ENCODE results near the gene GP2. TPM values are rescaled to one million over a fixed set of nuclear protein-coding genes. Genes with fewer than 3 reads are reported as not detected.

GP2 gene
- polyA plus RNA-seq, 2 of the 4 experiments (the other 2 are of a cell fraction), result not detected

DNA sequence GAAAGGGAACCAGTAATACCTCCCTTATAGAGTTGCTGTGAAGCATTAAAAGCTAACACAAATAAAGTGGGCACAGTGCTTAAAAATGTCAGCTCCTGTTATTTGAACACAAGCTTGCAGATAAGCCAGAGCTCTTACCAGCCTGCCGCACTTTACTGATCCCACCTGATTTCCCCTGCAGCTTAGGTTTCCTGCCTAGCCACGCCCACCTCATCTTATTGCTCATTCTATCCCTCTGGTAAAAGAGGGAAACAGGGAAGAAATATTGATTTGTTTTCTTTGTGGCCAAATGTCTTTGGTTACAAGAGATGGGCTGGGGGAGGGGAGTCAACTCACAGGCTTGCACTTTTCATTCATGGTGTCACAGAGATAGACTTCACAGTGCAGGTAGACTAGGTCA lies 9.6 kb upstream of the GP2 start:
- no peak for TF ChIP-seq ESRRA (IDR thresholded peaks at IDR 0.05; ENCODE audit: borderline replicate concordance, low read length)
- no peak for TF ChIP-seq ZC3H11A (IDR thresholded peaks at IDR 0.05)
- TF ChIP-seq SREBF2 (IDR thresholded peaks at IDR 0.05), result no peak
- TF ChIP-seq NFE2L2 (conservative IDR thresholded peaks at IDR 0.05; ENCODE audit: low read length), result no peak
- no peak for TF ChIP-seq ZSCAN20 (CRISPR knock-in tag; IDR thresholded peaks at IDR 0.05)
- TF ChIP-seq, protein P1, sequence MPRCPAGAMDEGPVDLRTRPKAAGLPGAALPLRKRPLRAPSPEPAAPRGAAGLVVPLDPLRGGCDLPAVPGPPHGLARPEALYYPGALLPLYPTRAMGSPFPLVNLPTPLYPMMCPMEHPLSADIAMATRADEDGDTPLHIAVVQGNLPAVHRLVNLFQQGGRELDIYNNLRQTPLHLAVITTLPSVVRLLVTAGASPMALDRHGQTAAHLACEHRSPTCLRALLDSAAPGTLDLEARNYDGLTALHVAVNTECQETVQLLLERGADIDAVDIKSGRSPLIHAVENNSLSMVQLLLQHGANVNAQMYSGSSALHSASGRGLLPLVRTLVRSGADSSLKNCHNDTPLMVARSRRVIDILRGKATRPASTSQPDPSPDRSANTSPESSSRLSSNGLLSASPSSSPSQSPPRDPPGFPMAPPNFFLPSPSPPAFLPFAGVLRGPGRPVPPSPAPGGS (IDR thresholded peaks at IDR 0.05), result no peak
- TF ChIP-seq, protein P2, sequence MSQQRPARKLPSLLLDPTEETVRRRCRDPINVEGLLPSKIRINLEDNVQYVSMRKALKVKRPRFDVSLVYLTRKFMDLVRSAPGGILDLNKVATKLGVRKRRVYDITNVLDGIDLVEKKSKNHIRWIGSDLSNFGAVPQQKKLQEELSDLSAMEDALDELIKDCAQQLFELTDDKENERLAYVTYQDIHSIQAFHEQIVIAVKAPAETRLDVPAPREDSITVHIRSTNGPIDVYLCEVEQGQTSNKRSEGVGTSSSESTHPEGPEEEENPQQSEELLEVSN (IDR thresholded peaks at IDR 0.05; ENCODE audit: borderline replicate concordance, low read depth), result no peak
- FAIRE-seq (no peak), ATAC-seq (no peak), DNase-seq (ENCODE audit: low read depth in 1 of 2, low spot score in 1 of 2) (no peak)
- POLR2A ChIA-PET, result no interaction called here
- CTCF ChIA-PET, result interaction anchor here (1.1 kb wide), 1 partner anchor 36 kb away, joined by 3 read pairs; no protein-coding TSS in a partner anchor
- Histone ChIP-seq H3K27ac (no peak overlapping the region), H3K4me3 (no peak overlapping the region), H3K4me2 (no peak overlapping the region), H3K4me1 (no peaks in the 10 kb centered on the region), H3K9me3 (no peaks in the 10 kb centered on the region)
- 22% methylated on average over 2 of the region's 2 CpGs for WGBS (ENCODE audit: missing lambda C conversion rate)

DNA sequence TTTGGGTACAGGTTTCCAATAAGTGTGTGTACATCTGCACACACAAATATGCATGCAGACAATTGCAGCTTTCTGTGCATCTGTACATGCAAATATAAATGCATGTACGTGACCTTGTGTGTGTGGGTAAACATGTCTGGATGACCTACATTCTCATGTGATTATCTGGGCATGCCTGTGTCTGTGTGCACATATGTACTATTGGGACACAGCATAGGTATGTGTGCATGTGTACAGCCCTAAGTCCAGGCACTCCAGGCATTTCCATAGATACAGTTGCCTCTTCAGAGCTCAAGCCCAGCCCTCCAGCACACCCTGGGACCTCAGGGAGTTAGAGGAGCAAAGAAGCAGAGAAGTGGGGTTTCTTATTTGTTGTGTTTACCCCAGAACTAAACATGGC lies 7.1 kb upstream of the GP2 start:
- CTCF ChIA-PET, result interaction anchor here (0.6 to 2.5 kb wide), 4 partner anchors 14 to 427 kb away, joined by 3 to 9 read pairs (median 6); no protein-coding TSS in a partner anchor
- Histone ChIP-seq H3K4me3 (no peak overlapping the region), H3K9me3 (no peaks in the 10 kb centered on the region), H3K27ac (no peak overlapping the region), H3K4me1 (no peaks in the 10 kb centered on the region), H3K4me2 (no peak overlapping the region)
- DNase-seq (ENCODE audit: low read depth in 1 of 2, low spot score in 1 of 2) (no peak), FAIRE-seq (no peak), ATAC-seq (no peak)
- POLR2A ChIA-PET, result interaction anchor here (0.8 kb wide), 1 partner anchor 70 kb away, joined by 4 read pairs; no protein-coding TSS in a partner anchor
- 6% methylated on average over 1 of the region's 1 CpG for WGBS (ENCODE audit: missing lambda C conversion rate)
- TF ChIP-seq CBX8 (IDR thresholded peaks at IDR 0.05) (no peak), RCOR1 (IDR thresholded peaks at IDR 0.05; ENCODE audit: low read depth, low read length) (no peak), RNF2 (IDR thresholded peaks at IDR 0.05; ENCODE audit: borderline replicate concordance, low read depth) (no peak), RARB (CRISPR knock-in tag; IDR thresholded peaks at IDR 0.05) (no peak), CEBPB (IDR thresholded peaks at IDR 0.05) (no peak), FOSL2 (IDR thresholded peaks at IDR 0.05) (no peak), FOSL2 (CRISPR knock-in tag; IDR thresholded peaks at IDR 0.05) (no peak), KDM1A (IDR thresholded peaks at IDR 0.05; ENCODE audit: low read depth) (no peak), SREBF2 (IDR thresholded peaks at IDR 0.05) (no peak), ZFP36 (IDR thresholded peaks at IDR 0.05; ENCODE audit: borderline replicate concordance, partially characterized antibody) (no peak), MAZ (IDR thresholded peaks at IDR 0.05; ENCODE audit: borderline replicate concordance, low read depth, low read length) (no peak), ZNF302 (CRISPR knock-in tag; IDR thresholded peaks at IDR 0.05) (no peak), EHF (CRISPR knock-in tag; IDR thresholded peaks at IDR 0.05) (no peak), HDAC2 (IDR thresholded peaks at IDR 0.05) (no peak), JUN (IDR thresholded peaks at IDR 0.05) (no peak), HOXB13 (CRISPR knock-in tag; IDR thresholded peaks at IDR 0.05; ENCODE audit: low read depth) (no peak)
- TF ChIP-seq, protein P3, sequence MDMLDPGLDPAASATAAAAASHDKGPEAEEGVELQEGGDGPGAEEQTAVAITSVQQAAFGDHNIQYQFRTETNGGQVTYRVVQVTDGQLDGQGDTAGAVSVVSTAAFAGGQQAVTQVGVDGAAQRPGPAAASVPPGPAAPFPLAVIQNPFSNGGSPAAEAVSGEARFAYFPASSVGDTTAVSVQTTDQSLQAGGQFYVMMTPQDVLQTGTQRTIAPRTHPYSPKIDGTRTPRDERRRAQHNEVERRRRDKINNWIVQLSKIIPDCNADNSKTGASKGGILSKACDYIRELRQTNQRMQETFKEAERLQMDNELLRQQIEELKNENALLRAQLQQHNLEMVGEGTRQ (IDR thresholded peaks at IDR 0.05), result no peak
- TF ChIP-seq, protein P4, sequence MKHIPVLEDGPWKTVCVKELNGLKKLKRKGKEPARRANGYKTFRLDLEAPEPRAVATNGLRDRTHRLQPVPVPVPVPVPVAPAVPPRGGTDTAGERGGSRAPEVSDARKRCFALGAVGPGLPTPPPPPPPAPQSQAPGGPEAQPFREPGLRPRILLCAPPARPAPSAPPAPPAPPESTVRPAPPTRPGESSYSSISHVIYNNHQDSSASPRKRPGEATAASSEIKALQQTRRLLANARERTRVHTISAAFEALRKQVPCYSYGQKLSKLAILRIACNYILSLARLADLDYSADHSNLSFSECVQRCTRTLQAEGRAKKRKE (CRISPR knock-in tag; IDR thresholded peaks at IDR 0.05; ENCODE audit: low read depth), result no peak
- TF ChIP-seq, protein P5, sequence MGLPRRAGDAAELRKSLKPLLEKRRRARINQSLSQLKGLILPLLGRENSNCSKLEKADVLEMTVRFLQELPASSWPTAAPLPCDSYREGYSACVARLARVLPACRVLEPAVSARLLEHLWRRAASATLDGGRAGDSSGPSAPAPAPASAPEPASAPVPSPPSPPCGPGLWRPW (IDR thresholded peaks at IDR 0.05), result no peak

All from A549 (cell line).